Peyer's patch (tissue), 4 donors: ENCODE measurements around the gene HLCS. TPM values are rescaled to one million over a fixed set of nuclear protein-coding genes. Genes with fewer than 3 reads are reported as not detected.

ENCODE experiments used
- DNase-seq, 3 donors: peaks; one replicate each; pipeline ENCODE4 v3.0.0-alpha.2; 2017 to 2019
- H3K27ac ChIP-seq, 4 donors: fragments of 200-600 bp; sonication (generic); one replicate each; pipeline ENCODE4 v1.5.1; 2016 to 2019
- H3K27me3 ChIP-seq, 2 donors: fragments of 200-600 bp; sonication (generic); one replicate each; pipeline ENCODE4 v1.5.1; 2019
- H3K36me3 ChIP-seq, 3 donors: fragments of 200-600 bp; sonication (generic); one replicate each; pipeline ENCODE4 v1.5.1; 2016 to 2019
- H3K4me1 ChIP-seq, 4 donors: fragments of 200-600 bp; sonication (generic); one replicate each; pipeline ENCODE4 v1.5.1; 2016 to 2019
- H3K4me3 ChIP-seq, 4 donors: fragments of 200-600 bp; sonication (generic); 1 replicate in 3 of 4; 2 replicates in 1 of 4; pipeline ENCODE4 v1.5.1; 2016 to 2019; ENCODE audit warnings: mild to moderate bottlenecking in 1 of 4
- H3K9me3 ChIP-seq, 4 donors: fragments of 200-600 bp; sonication (generic); one replicate each; pipeline ENCODE4 v1.5.1; 2016 to 2019; ENCODE audit warnings: mild to moderate bottlenecking in 1 of 4
- CTCF ChIP-seq, 6 experiments: fragments of 450-650 bp in 4 of 6; fragments of 200-600 bp in 2 of 6; sonication (generic) in 1 of 6; IDR thresholded peaks; one replicate each; pipeline ENCODE4 v1.5.1; 2017 to 2019; ENCODE audit warnings: antibody characterized with exemption in 6 of 6, mild to moderate bottlenecking in 3 of 6, moderate library complexity in 1 of 6
- POLR2A ChIP-seq, 2 donors: fragments of 450-650 bp; IDR thresholded peaks; one replicate each; pipeline ENCODE4 v1.5.1; 2017; ENCODE audit warnings: antibody characterized with exemption in 2 of 2, mild to moderate bottlenecking in 2 of 2, moderate library complexity in 2 of 2
- total RNA-seq, 4 donors: library from RNA; depleted of rRNA; stranded (reverse); fragments of >200 nt; gene quantifications; one replicate each; pipeline ENCODE4 v1.1.0, GENCODE V29; 2016

The HLCS gene
- total RNA-seq, 4 donors from 2014 or later, result 14.9 to 27.9 (median 24.3) TPM

GRCh38 chr21:36916718-36917117 is 49.8 kb downstream of the HLCS start:
- no peaks in the 10 kb centered on the region for H3K9me3 ChIP-seq
- H3K36me3 ChIP-seq, result no peaks in the 10 kb centered on the region
- H3K27ac ChIP-seq, result no peak overlapping the region
- DNase-seq, result no peak
- H3K4me1 ChIP-seq, result peaks cover 0 to 22% (median 0%) of the 10 kb centered on the region in 4 donors
- no peak overlapping the region for H3K4me3 ChIP-seq
- no peaks in the 10 kb centered on the region for H3K27me3 ChIP-seq
- TF ChIP-seq POLR2A (IDR thresholded peaks at IDR 0.05), result no peak
- no peak for TF ChIP-seq CTCF (IDR thresholded peaks at IDR 0.05)

- Histone ChIP-seq H3K27ac (no peak overlapping the region), H3K4me3 (no peak overlapping the region)
- TF ChIP-seq CTCF (IDR thresholded peaks at IDR 0.05), result no peak
- no peak for TF ChIP-seq POLR2A (IDR thresholded peaks at IDR 0.05)
Measured at GRCh38 chr21:36915696-36916245, 50.7 kb downstream of the HLCS start.

GRCh38 chr21:36915014-36915695 is 51.3 kb downstream of the HLCS start:
- Histone ChIP-seq H3K4me1 (peaks cover 0 to 22% (median 0%) of the 10 kb centered on the region in 4 donors), H3K9me3 (no peaks in the 10 kb centered on the region), H3K4me3 (no peak overlapping the region), H3K27me3 (no peaks in the 10 kb centered on the region), H3K36me3 (no peaks in the 10 kb centered on the region), H3K27ac (no peak overlapping the region)
- no peak for DNase-seq
- TF ChIP-seq POLR2A (IDR thresholded peaks at IDR 0.05) (no peak), CTCF (IDR thresholded peaks at IDR 0.05) (no peak)

More at GRCh38 chr21:36915696-36916245, 50.7 kb downstream of the HLCS start:
- peaks cover 0 to 22% (median 0%) of the 10 kb centered on the region in 4 donors for H3K4me1 ChIP-seq
- H3K9me3 ChIP-seq, result no peaks in the 10 kb centered on the region
- H3K36me3 ChIP-seq, result no peaks in the 10 kb centered on the region
- H3K27me3 ChIP-seq, result no peaks in the 10 kb centered on the region
- no peak for DNase-seq

GRCh38 chr21:36914244-36915013 is 52.0 kb downstream of the HLCS start:
- H3K27me3 ChIP-seq, result no peaks in the 10 kb centered on the region
- no peak overlapping the region for H3K4me3 ChIP-seq
- no peaks in the 10 kb centered on the region for H3K9me3 ChIP-seq
- DNase-seq, result no peak
- no peaks in the 10 kb centered on the region for H3K36me3 ChIP-seq
- no peak overlapping the region for H3K27ac ChIP-seq
- no peak for TF ChIP-seq POLR2A (IDR thresholded peaks at IDR 0.05)
- TF ChIP-seq CTCF (IDR thresholded peaks at IDR 0.05), result no peak
- H3K4me1 ChIP-seq, result peaks cover 0 to 22% (median 0%) of the 10 kb centered on the region in 4 donors

- no peaks in the 10 kb centered on the region for H3K27me3 ChIP-seq
- no peak overlapping the region for H3K27ac ChIP-seq
- no peak for DNase-seq
- H3K36me3 ChIP-seq, result no peaks in the 10 kb centered on the region
- H3K4me1 ChIP-seq, result peaks cover 0 to 19% (median 0%) of the 10 kb centered on the region in 4 donors
- H3K4me3 ChIP-seq, result no peak overlapping the region
- TF ChIP-seq POLR2A (IDR thresholded peaks at IDR 0.05) (no peak), CTCF (IDR thresholded peaks at IDR 0.05) (no peak)
- H3K9me3 ChIP-seq, result no peaks in the 10 kb centered on the region
Measured at GRCh38 chr21:36913247-36914169, 53.0 kb downstream of the HLCS start.
